ENCODE results near the gene BACE1. TPM values are rescaled to one million over a fixed set of nuclear protein-coding genes. Genes with fewer than 3 reads are reported as not detected.
A peak's percentile ranks its signal among the peaks of the same experiment; 100 is the strongest.
"Not testable (repeated sequence)": the region's sequence is repeated elsewhere in the genome, so short reads cannot be mapped to it uniquely, and the experiment has no call there.

Gene BACE1
- total RNA-seq, 1 donor from 2014 or later, result 4.2 TPM

DNA sequence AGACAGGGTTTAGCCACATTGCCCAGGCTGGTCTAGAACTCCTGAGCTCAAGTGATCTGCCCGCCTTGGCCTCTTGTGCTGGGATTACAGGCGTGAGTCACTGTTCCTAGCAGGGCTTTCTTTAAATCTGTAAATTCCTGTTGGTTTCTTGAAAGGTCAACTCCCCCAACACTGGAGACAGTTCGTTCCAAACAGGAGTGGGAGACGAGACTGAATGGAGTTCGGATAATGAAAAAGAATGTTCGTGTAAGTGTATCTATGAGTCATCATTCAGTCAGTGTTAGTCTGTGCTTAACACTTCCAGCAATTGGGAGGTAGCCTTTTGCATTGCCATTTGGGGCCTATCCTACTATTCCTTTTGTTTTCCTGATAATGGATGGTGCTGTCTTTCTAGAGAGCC, 34.9 kb downstream of the BACE1 start:
- TF ChIP-seq, protein P1, sequence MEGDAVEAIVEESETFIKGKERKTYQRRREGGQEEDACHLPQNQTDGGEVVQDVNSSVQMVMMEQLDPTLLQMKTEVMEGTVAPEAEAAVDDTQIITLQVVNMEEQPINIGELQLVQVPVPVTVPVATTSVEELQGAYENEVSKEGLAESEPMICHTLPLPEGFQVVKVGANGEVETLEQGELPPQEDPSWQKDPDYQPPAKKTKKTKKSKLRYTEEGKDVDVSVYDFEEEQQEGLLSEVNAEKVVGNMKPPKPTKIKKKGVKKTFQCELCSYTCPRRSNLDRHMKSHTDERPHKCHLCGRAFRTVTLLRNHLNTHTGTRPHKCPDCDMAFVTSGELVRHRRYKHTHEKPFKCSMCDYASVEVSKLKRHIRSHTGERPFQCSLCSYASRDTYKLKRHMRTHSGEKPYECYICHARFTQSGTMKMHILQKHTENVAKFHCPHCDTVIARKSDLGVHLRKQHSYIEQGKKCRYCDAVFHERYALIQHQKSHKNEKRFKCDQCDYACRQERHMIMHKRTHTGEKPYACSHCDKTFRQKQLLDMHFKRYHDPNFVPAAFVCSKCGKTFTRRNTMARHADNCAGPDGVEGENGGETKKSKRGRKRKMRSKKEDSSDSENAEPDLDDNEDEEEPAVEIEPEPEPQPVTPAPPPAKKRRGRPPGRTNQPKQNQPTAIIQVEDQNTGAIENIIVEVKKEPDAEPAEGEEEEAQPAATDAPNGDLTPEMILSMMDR (IDR thresholded peaks at IDR 0.05; ENCODE audit: insufficient read depth, low read length, severe bottlenecking), result no peak
- Histone ChIP-seq H3K27me3 (ENCODE audit: control insufficient read depth, insufficient read depth, low read length) (no peaks in the 10 kb centered on the region), H3K4me3 (ENCODE audit: low read depth, low read length) (no peak overlapping the region), H3K36me3 (ENCODE audit: control insufficient read depth, insufficient read depth, low read length) (peaks cover 6% of the 10 kb centered on the region)
- FAIRE-seq (no peak), DNase-seq (ENCODE audit: low read depth) (peak; percentile 89)

DNA sequence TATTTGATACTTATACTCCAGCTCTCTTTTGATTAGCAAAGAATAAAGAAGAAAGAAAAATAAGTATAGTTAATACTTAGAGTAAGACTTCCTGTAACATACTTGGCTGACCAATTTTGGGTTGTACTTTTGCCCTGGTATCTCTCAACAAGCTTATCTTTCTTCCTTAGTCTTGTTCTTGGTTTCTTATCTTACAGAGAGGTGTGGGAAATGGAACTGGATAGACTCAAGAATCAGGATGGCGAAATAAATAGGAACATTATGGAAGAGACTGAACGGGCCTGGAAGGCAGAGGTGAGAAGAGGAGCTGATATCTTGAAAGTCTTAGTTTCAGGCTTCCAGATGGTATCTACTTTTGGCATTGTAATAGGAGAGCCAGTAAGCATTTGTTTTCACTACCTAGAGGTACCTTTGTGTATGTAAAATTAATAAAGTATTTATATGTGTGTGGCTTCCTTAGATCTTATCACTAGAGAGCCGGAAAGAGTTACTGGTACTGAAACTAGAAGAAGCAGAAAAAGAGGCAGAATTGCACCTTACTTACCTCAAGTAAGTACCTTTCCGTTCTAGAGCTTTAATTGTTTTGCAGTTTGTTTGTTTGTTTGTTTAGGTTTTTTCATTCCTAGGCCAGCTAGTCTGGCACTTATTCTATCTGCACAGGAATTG, 36.2 kb downstream of the BACE1 start:
- Histone ChIP-seq H3K27me3 (ENCODE audit: control insufficient read depth, insufficient read depth, low read length) (no peaks in the 10 kb centered on the region), H3K4me3 (ENCODE audit: low read depth, low read length) (no peak overlapping the region), H3K36me3 (ENCODE audit: control insufficient read depth, insufficient read depth, low read length) (peaks cover 6% of the 10 kb centered on the region)
- no peak for FAIRE-seq
- no peak for DNase-seq (ENCODE audit: low read depth)
- TF ChIP-seq, protein P1 (IDR thresholded peaks at IDR 0.05; ENCODE audit: insufficient read depth, low read length, severe bottlenecking), result no peak

DNA sequence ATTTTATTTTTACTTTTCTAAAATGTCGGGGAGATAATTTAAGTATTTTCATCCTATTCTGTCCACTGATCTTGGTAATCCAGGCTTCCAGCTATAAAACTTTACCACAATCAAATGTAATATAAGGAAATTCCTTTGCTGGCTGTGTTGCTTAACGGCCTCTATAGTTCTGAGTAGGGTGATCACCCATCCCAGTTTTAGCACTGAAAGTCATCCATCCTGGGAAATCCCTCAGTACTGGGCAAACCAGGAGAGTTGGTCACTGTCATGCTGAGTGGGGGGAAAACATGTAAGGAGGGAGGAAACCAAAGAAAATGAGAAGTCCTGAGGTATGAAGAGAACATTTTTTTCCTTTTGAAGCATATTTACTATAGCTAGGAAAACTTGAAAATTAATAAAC, 37.7 kb downstream of the BACE1 start:
- Histone ChIP-seq H3K4me3 (ENCODE audit: low read depth, low read length) (no peak overlapping the region), H3K36me3 (ENCODE audit: control insufficient read depth, insufficient read depth, low read length) (peaks cover 4% of the 10 kb centered on the region), H3K27me3 (ENCODE audit: control insufficient read depth, insufficient read depth, low read length) (no peaks in the 10 kb centered on the region)
- DNase-seq (ENCODE audit: low read depth) (no peak), FAIRE-seq (no peak)
- TF ChIP-seq, protein P1 (IDR thresholded peaks at IDR 0.05; ENCODE audit: insufficient read depth, low read length, severe bottlenecking), result no peak

DNA sequence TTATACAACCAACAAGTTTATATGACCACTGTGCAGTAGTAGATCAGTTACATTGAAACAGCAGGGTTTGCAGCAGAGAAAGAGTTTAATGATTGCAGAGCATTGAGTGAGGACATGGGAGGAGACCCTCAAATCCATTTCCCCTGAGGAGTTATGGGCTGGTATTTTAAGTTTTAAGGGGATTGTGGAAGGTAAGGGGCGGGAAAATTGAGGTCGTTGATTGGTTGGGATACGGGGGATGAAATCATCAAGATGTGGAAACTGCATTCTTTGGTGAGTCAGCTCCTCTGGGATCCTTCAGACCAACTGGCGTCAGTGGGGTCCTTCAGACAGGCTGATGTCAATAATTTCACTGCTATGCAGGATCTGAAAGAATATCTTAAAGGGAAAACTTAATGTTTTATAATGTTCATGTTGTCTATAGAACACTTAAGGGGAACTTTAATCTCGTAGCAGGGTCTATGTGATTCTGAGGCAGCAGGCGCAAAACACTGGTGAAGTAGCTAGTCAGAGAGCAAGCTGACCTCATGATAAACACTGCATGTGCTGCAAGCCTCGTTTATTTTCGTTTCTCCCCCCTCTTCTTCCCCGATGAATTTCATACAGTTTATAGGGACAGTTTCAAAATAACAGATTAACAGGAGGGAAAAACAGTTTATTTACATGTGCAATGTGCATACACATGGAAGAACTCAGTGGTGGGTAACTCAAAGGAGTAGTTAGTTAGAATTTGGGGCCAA, 42.3 kb downstream of the BACE1 start:
- no peak overlapping the region for H3K4me3 ChIP-seq (ENCODE audit: low read depth, low read length)
- FAIRE-seq, result no peak
- no peaks in the 10 kb centered on the region for H3K27me3 ChIP-seq (ENCODE audit: control insufficient read depth, insufficient read depth, low read length)
- DNase-seq (ENCODE audit: low read depth), result peak; percentile 49
- H3K36me3 ChIP-seq (ENCODE audit: control insufficient read depth, insufficient read depth, low read length), result no peaks in the 10 kb centered on the region
- TF ChIP-seq, protein P1 (IDR thresholded peaks at IDR 0.05; ENCODE audit: insufficient read depth, low read length, severe bottlenecking), result no peak

DNA sequence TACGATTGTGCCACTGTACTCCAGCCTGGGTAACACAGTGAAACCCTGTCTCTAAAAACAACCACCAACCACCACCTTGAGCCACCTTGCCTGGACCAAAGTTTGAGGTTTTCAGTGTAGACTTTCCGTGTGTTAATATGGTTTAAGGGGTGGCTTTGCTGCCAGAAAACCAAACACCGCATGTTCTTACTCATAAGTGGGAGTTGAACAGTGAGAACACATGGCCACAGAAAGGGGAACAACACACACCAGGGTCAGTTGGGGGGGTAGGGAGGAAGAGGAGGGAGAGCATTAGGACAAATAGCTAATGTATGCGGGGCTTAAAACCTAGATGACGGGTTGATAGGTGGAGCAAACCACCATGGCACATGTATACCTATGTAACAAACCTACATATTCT, 43.9 kb downstream of the BACE1 start:
- DNase-seq (ENCODE audit: low read depth); H3K36me3 ChIP-seq (ENCODE audit: control insufficient read depth, insufficient read depth, low read length); H3K27me3 ChIP-seq (ENCODE audit: control insufficient read depth, insufficient read depth, low read length); FAIRE-seq; H3K4me3 ChIP-seq (ENCODE audit: low read depth, low read length): not testable (repeated sequence)

DNA sequence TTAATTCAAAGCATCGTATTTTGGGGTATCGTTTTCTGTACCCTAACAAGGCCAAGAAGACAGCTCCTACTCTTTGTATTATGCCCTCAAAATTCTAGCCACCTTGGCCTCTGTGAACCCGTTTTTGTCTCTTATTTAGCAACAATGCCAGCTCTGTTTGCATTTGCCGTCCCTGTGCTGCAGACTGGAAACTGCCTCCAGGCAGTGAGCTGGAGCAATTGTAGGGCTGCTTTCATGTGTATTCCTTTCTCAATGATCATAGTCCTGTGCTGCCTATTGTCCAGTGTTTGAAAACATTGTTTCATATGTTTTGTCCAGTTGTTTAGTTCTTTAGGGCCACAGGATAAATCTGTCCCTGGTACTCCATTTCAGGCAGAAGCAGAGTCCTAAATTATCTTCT, 44.8 kb downstream of the BACE1 start:
- DNase-seq (ENCODE audit: low read depth) (no peak), FAIRE-seq (no peak)
- H3K4me3 ChIP-seq (ENCODE audit: low read depth, low read length), result no peak overlapping the region
- TF ChIP-seq, protein P1 (IDR thresholded peaks at IDR 0.05; ENCODE audit: insufficient read depth, low read length, severe bottlenecking), result no peak
- no peaks in the 10 kb centered on the region for H3K36me3 ChIP-seq (ENCODE audit: control insufficient read depth, insufficient read depth, low read length)
- no peaks in the 10 kb centered on the region for H3K27me3 ChIP-seq (ENCODE audit: control insufficient read depth, insufficient read depth, low read length)
